Measurements from ENCODE around the gene UFM1. TPM values are rescaled to one million over a fixed set of nuclear protein-coding genes. Genes with fewer than 3 reads are reported as not detected.

Gene UFM1
- total RNA-seq, 1 donor from 2014 or later = 97.2 TPM

- no peak overlapping the region for H2AFZ ChIP-seq (ENCODE audit: low read depth, low read length)
- FAIRE-seq = no peak
Observed at GRCh38 chr13:38340624-38341023, 9.0 kb upstream of the UFM1 start.

GRCh38 chr13:38341149-38341692, 8.4 kb upstream of the UFM1 start:
- H3K9me3 Mint-ChIP-seq (ENCODE audit: unreplicated experiment) = no peaks in the 10 kb centered on the region
- no peaks in the 10 kb centered on the region for H3K4me1 ChIP-seq (ENCODE audit: insufficient read depth, low read length)
- no peaks in the 10 kb centered on the region for H3K36me3 ChIP-seq (ENCODE audit: insufficient read depth, low read length)
- H3K27ac ChIP-seq (ENCODE audit: low read depth, low read length) = no peak overlapping the region
- no peaks in the 10 kb centered on the region for H3K27me3 Mint-ChIP-seq (ENCODE audit: low read depth, unreplicated experiment)
- H3K4me1 Mint-ChIP-seq (ENCODE audit: low read depth, unreplicated experiment) = peaks cover 9% of the 10 kb centered on the region
- no peaks in the 10 kb centered on the region for H3K9me3 ChIP-seq (ENCODE audit: insufficient read depth, low read depth, low read length)
- H3K4me3 ChIP-seq (ENCODE audit: insufficient read depth, low read depth, low read length) = no peak overlapping the region
- H3K79me2 ChIP-seq (ENCODE audit: insufficient read depth, low read length) = no peaks in the 10 kb centered on the region
- no peak for FAIRE-seq
- peak; percentile 9 for DNase-seq (ENCODE audit: low read depth)
- H3K36me3 Mint-ChIP-seq (ENCODE audit: low read depth, unreplicated experiment) = peaks cover 2% of the 10 kb centered on the region
- no peak overlapping the region for H3K4me2 ChIP-seq (ENCODE audit: low read length)
- H3K27me3 ChIP-seq (ENCODE audit: insufficient read depth, low read length) = no peaks in the 10 kb centered on the region
- no peak overlapping the region for H3K27ac Mint-ChIP-seq (ENCODE audit: unreplicated experiment)
- H3K9ac ChIP-seq (ENCODE audit: low read length) = no peak overlapping the region
- no peak overlapping the region for H2AFZ ChIP-seq (ENCODE audit: low read depth, low read length)
- no peak overlapping the region for H3K4me3 Mint-ChIP-seq (ENCODE audit: unreplicated experiment)
- no peaks in the 10 kb centered on the region for H4K20me1 ChIP-seq (ENCODE audit: insufficient read depth, low read length)
- TF ChIP-seq CTCF (IDR thresholded peaks at IDR 0.05; ENCODE audit: insufficient read depth, low read depth, low read length) (no peak), EZH2 (IDR thresholded peaks at IDR 0.05; ENCODE audit: insufficient read depth, low read length) (no peak)

More at GRCh38 chr13:38340624-38341023, 9.0 kb upstream of the UFM1 start:
- H3K36me3 Mint-ChIP-seq (ENCODE audit: low read depth, unreplicated experiment) = peaks cover 2% of the 10 kb centered on the region
- H3K9me3 Mint-ChIP-seq (ENCODE audit: unreplicated experiment) = no peaks in the 10 kb centered on the region
- H3K9ac ChIP-seq (ENCODE audit: low read length) = no peak overlapping the region
- H3K79me2 ChIP-seq (ENCODE audit: insufficient read depth, low read length) = no peaks in the 10 kb centered on the region
- no peaks in the 10 kb centered on the region for H3K36me3 ChIP-seq (ENCODE audit: insufficient read depth, low read length)
- H3K4me3 Mint-ChIP-seq (ENCODE audit: unreplicated experiment) = no peak overlapping the region
- no peaks in the 10 kb centered on the region for H4K20me1 ChIP-seq (ENCODE audit: insufficient read depth, low read length)
- no peak overlapping the region for H3K27ac ChIP-seq (ENCODE audit: low read depth, low read length)
- H3K27ac Mint-ChIP-seq (ENCODE audit: unreplicated experiment) = no peak overlapping the region
- DNase-seq (ENCODE audit: low read depth) = no peak
- H3K4me2 ChIP-seq (ENCODE audit: low read length) = no peak overlapping the region
- no peaks in the 10 kb centered on the region for H3K27me3 ChIP-seq (ENCODE audit: insufficient read depth, low read length)
- peaks cover 7% of the 10 kb centered on the region for H3K4me1 Mint-ChIP-seq (ENCODE audit: low read depth, unreplicated experiment)
- TF ChIP-seq CTCF (IDR thresholded peaks at IDR 0.05; ENCODE audit: insufficient read depth, low read depth, low read length) (no peak), EZH2 (IDR thresholded peaks at IDR 0.05; ENCODE audit: insufficient read depth, low read length) (no peak)
- no peaks in the 10 kb centered on the region for H3K27me3 Mint-ChIP-seq (ENCODE audit: low read depth, unreplicated experiment)
- H3K9me3 ChIP-seq (ENCODE audit: insufficient read depth, low read depth, low read length) = no peaks in the 10 kb centered on the region
- no peak overlapping the region for H3K4me3 ChIP-seq (ENCODE audit: insufficient read depth, low read depth, low read length)
- no peaks in the 10 kb centered on the region for H3K4me1 ChIP-seq (ENCODE audit: insufficient read depth, low read length)

- H3K9ac ChIP-seq (ENCODE audit: low read length) = no peak overlapping the region
- no peak overlapping the region for H3K27ac Mint-ChIP-seq (ENCODE audit: unreplicated experiment)
- H3K4me3 ChIP-seq (ENCODE audit: insufficient read depth, low read depth, low read length) = no peak overlapping the region
- peaks cover 14% of the 10 kb centered on the region for H4K20me1 ChIP-seq (ENCODE audit: insufficient read depth, low read length)
- TF ChIP-seq CTCF (IDR thresholded peaks at IDR 0.05; ENCODE audit: insufficient read depth, low read depth, low read length) (no peak), EZH2 (IDR thresholded peaks at IDR 0.05; ENCODE audit: insufficient read depth, low read length) (no peak)
- H3K4me1 ChIP-seq (ENCODE audit: insufficient read depth, low read length) = peaks cover 9% of the 10 kb centered on the region
- DNase-seq (ENCODE audit: low read depth) (no peak), FAIRE-seq (no peak)
- H3K9me3 ChIP-seq (ENCODE audit: insufficient read depth, low read depth, low read length) = no peaks in the 10 kb centered on the region
- H3K9me3 Mint-ChIP-seq (ENCODE audit: unreplicated experiment) = no peaks in the 10 kb centered on the region
- H3K4me2 ChIP-seq (ENCODE audit: low read length) = no peak overlapping the region
- peaks cover 19% of the 10 kb centered on the region for H3K4me1 Mint-ChIP-seq (ENCODE audit: low read depth, unreplicated experiment)
- peaks cover 21% of the 10 kb centered on the region for H3K79me2 ChIP-seq (ENCODE audit: insufficient read depth, low read length)
- H3K27me3 ChIP-seq (ENCODE audit: insufficient read depth, low read length) = no peaks in the 10 kb centered on the region
- no peaks in the 10 kb centered on the region for H3K27me3 Mint-ChIP-seq (ENCODE audit: low read depth, unreplicated experiment)
- H2AFZ ChIP-seq (ENCODE audit: low read depth, low read length) = no peak overlapping the region
- H3K36me3 ChIP-seq (ENCODE audit: insufficient read depth, low read length) = peaks cover 10% of the 10 kb centered on the region
- no peak overlapping the region for H3K27ac ChIP-seq (ENCODE audit: low read depth, low read length)
- no peak overlapping the region for H3K4me3 Mint-ChIP-seq (ENCODE audit: unreplicated experiment)
- H3K36me3 Mint-ChIP-seq (ENCODE audit: low read depth, unreplicated experiment) = no peaks in the 10 kb centered on the region
Observed at GRCh38 chr13:38346764-38347163, 2.9 kb upstream of the UFM1 start.

Data from astrocyte (in vitro differentiated cells and primary cell).